Ovary (tissue), 3 donors: Measurements from ENCODE around the gene KCNJ5.

Experiments used
- EP300 ChIP-seq: sonication (generic); formaldehyde crosslinking; IDR thresholded peaks from one replicate; pipeline ENCODE4 v1.6.1; 2017; ENCODE audit warnings: antibody characterized with exemption
- POLR2A ChIP-seq: fragments of 450-650 bp; IDR thresholded peaks from one replicate; pipeline ENCODE4 v1.6.1; 2017; ENCODE audit warnings: antibody characterized with exemption, mild to moderate bottlenecking, moderate library complexity
- TF ChIP-seq, protein P1 (sequence below), 3 donors: fragments of 450-650 bp in 2 of 3; fragments of 200-600 bp in 1 of 3; IDR thresholded peaks; one replicate each; pipeline versions ENCODE4 v1.5.1 to v1.8.0; 2016 to 2022; ENCODE audit warnings: antibody characterized with exemption in 3 of 3, mild to moderate bottlenecking in 1 of 3
- donor health status: DM: no; HTN: no; CAD: no.

DNA sequence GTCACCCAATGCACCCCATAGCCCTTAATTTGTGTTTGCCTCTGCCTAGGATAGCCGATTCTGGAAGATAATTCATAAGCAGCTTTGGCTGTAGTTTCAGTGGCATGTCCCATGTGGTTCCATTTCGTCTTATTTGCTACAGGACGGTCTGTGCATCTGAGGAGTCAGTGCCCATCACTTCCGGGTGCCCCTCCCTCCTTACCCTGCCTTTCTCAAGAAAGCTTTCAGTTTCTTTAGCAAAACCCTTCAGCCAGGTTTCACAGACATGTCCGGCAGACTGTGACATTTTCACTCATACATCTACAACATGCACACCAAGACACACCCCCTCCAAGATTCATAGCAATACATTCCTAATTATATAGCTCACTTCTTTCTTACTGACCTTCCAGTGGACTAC lies 37.2 kb downstream of the KCNJ5 start:
- TF ChIP-seq POLR2A = no peak
- TF ChIP-seq, protein P1, sequence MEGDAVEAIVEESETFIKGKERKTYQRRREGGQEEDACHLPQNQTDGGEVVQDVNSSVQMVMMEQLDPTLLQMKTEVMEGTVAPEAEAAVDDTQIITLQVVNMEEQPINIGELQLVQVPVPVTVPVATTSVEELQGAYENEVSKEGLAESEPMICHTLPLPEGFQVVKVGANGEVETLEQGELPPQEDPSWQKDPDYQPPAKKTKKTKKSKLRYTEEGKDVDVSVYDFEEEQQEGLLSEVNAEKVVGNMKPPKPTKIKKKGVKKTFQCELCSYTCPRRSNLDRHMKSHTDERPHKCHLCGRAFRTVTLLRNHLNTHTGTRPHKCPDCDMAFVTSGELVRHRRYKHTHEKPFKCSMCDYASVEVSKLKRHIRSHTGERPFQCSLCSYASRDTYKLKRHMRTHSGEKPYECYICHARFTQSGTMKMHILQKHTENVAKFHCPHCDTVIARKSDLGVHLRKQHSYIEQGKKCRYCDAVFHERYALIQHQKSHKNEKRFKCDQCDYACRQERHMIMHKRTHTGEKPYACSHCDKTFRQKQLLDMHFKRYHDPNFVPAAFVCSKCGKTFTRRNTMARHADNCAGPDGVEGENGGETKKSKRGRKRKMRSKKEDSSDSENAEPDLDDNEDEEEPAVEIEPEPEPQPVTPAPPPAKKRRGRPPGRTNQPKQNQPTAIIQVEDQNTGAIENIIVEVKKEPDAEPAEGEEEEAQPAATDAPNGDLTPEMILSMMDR (IDR thresholded peaks at IDR 0.05) = no peak
- TF ChIP-seq EP300 = no peak
